HPDE6-E6E7 (cell line): ENCODE data around the gene GSDMA.
"Not testable (repeated sequence)": the region's sequence is repeated elsewhere in the genome, so short reads cannot be mapped to it uniquely, and the experiment has no call there.

Experiments used
- DNase-seq: peaks from one replicate; pipeline ENCODE4 v3.0.0; 2011; ENCODE audit warnings: missing footprints; ENCODE audit errors: extremely low spot score

Gene GSDMA

GRCh38 chr17:39929646-39930407 is 33.0 kb upstream of the GSDMA start:
- no peak for DNase-seq

GRCh38 chr17:39933912-39934311 is 28.9 kb upstream of the GSDMA start:
- no peak for DNase-seq

GRCh38 chr17:39934324-39934723 is 28.5 kb upstream of the GSDMA start:
- no peak for DNase-seq

GRCh38 chr17:39935909-39936308 is 26.9 kb upstream of the GSDMA start:
- no peak for DNase-seq

- DNase-seq: no peak
Observed at GRCh38 chr17:39937447-39937846, 25.4 kb upstream of the GSDMA start.

- DNase-seq: no peak
Observed at GRCh38 chr17:39938140-39938869, 24.5 kb upstream of the GSDMA start.

GRCh38 chr17:39939106-39939505 is 23.7 kb upstream of the GSDMA start:
- DNase-seq: no peak

- DNase-seq: no peak
Observed at GRCh38 chr17:39939588-39940419, 23.0 kb upstream of the GSDMA start.

GRCh38 chr17:39943702-39944392 is 19.0 kb upstream of the GSDMA start:
- DNase-seq: no peak

- DNase-seq: no peak
Observed at GRCh38 chr17:39944393-39944711, 18.5 kb upstream of the GSDMA start.

GRCh38 chr17:39946551-39947330 is 16.1 kb upstream of the GSDMA start:
- DNase-seq: no peak

GRCh38 chr17:39948489-39948828 is 14.3 kb upstream of the GSDMA start:
- not testable (repeated sequence) for DNase-seq

GRCh38 chr17:39949028-39949427 is 13.8 kb upstream of the GSDMA start:
- no peak for DNase-seq

- DNase-seq: no peak
Observed at GRCh38 chr17:39950871-39951348, 11.9 kb upstream of the GSDMA start.

- DNase-seq: no peak
Observed at GRCh38 chr17:39951924-39952679, 10.7 kb upstream of the GSDMA start.

- DNase-seq: peak; percentile 83
Observed at GRCh38 chr17:39952680-39953470, 9.9 kb upstream of the GSDMA start.

GRCh38 chr17:39953471-39953888 is 9.3 kb upstream of the GSDMA start:
- DNase-seq: no peak

- DNase-seq: no peak
Observed at GRCh38 chr17:39954876-39955275, 7.9 kb upstream of the GSDMA start.

GRCh38 chr17:39955726-39956225 is 7.0 kb upstream of the GSDMA start:
- DNase-seq: no peak
